Measurements from ENCODE around the gene CACNG4. TPM values are rescaled to one million over a fixed set of nuclear protein-coding genes. Genes with fewer than 3 reads are reported as not detected.

Gene CACNG4
- total and polyA plus RNA-seq, 9 of the 15 experiments (the other 6 are each of a cell fraction or from before 2014, with no cell fraction given), result 0.07 TPM; not detected in 8

DNA sequence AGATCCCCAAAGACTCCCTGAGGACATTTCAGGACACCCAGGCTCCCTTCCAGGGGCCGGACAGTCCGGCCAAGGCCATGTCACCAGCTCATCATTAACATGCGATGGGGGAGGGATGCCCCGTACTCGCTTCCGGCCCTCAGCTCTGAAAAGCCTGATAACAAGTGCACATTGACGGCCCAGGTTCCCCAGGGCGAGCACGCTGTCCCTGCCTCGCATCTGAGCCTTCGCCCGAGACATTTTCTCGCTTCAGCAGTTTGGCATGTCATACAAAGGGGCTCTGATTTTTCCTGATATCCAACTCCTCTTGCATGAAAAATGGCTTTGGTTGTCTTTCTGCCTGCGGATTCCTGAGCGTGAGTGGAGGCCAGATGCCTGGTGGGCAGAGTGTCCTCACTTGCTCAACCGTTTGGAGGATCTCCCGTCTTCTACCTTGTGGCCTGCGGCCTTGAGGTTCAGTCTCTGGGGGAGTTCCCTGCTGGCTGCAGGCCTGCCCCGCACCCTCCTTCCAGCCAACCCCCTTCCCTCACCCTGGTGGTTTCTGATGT, 14.1 kb downstream of the CACNG4 start:
- peak in 2 of 4 experiments; percentile 25 to 31 for DNase-seq (ENCODE audit: extremely low read depth in 1 of 4, low spot score in 3 of 4)
- peak; percentile 35 for FAIRE-seq
- H3K4me1 ChIP-seq (replicated peaks in 1 of 2; ENCODE audit: control insufficient read depth in 2 of 2, insufficient read depth in 2 of 2, low read length in 2 of 2), result no peaks in the 10 kb centered on the region; a peak in 1 of 5 replicates
- no peak overlapping the region for H3K27ac ChIP-seq (ENCODE audit: extremely low read depth, low read depth, low read length)
- no peak overlapping the region for H3K4me3 ChIP-seq
- no TSS peak for BruUV-seq (replicated peaks)
- no peaks in the 10 kb centered on the region for H3K9me1 ChIP-seq (ENCODE audit: control insufficient read depth, insufficient read depth, low read length)
- H2AFZ ChIP-seq (ENCODE audit: low read depth, low read length), result no peak overlapping the region
- H3K4me2 ChIP-seq (ENCODE audit: insufficient read depth, low read length), result peak overlapping the region; percentile 12; the same call in 1 of the 2 replicates
- H3K79me2 ChIP-seq (ENCODE audit: control insufficient read depth, insufficient read depth, low read length), result no peaks in the 10 kb centered on the region
- peaks cover 10 to 56% of the 10 kb centered on the region in 2 experiments; a peak in 4 of 5 replicates for H3K27me3 ChIP-seq (ENCODE audit: control insufficient read depth in 2 of 2, insufficient read depth in 2 of 2, low read length in 2 of 2)
- no peaks in the 10 kb centered on the region for H3K36me3 ChIP-seq (ENCODE audit: control insufficient read depth, insufficient read depth, low read length)
- 1% methylated on average over 18 of the region's 19 CpGs for WGBS (ENCODE audit: insufficient coverage, low coverage, missing lambda C conversion rate)
- H3K9me3 ChIP-seq (replicated peaks; ENCODE audit: control insufficient read depth, insufficient read depth, low read depth, low read length), result no peaks in the 10 kb centered on the region
- H3K9ac ChIP-seq (ENCODE audit: insufficient read depth in 1 of 2, low read depth in 2 of 2, low read length in 2 of 2), result no peak overlapping the region
- CTCF ChIA-PET (ENCODE audit: low intra/inter-chr PET ratio), result no interaction called here
- ATAC-seq, result peak; percentile 65
- intact Hi-C loops (cut with micrococcal nuclease), result no loop called here
- POLR2A ChIA-PET, result interaction anchor here (0.6 to 0.7 kb wide), 2 partner anchors 26 to 312 kb away, joined by 3 to 4 read pairs; no protein-coding TSS in a partner anchor
- in situ Hi-C loops (cut with MboI), result no loop called here
- H4K20me1 ChIP-seq (replicated peaks; ENCODE audit: control insufficient read depth, insufficient read depth, low read length), result 0 out of 2 replicates have a peak, but pooled peaks cover 7% of the 10 kb centered on the region
- TF ChIP-seq NR2C2 (CRISPR knock-in tag; IDR thresholded peaks at IDR 0.05), result no peak
- peak; percentile 50 for TF ChIP-seq NR2C2 (tag; IDR thresholded peaks at IDR 0.05)
- TF ChIP-seq RCOR1 (IDR thresholded peaks at IDR 0.05; ENCODE audit: borderline replicate concordance in 1 of 2, low read depth in 2 of 2, low read length in 2 of 2), result peak in 1 of 2 experiments; percentile 44; a peak in 1 of 4 replicates
- TF ChIP-seq PKNOX1 (IDR thresholded peaks at IDR 0.05), result peak; percentile 47
- TF ChIP-seq VEZF1 (CRISPR knock-in tag; IDR thresholded peaks at IDR 0.05), result peak; percentile 28; the same call in 1 of the 2 replicates
- TF ChIP-seq MGA (IDR thresholded peaks at IDR 0.05), result peak; percentile 27; the same call in 1 of the 2 replicates
- peak; percentile 38; the same call in 1 of the 2 replicates for TF ChIP-seq CXXC5 (CRISPR knock-in tag; IDR thresholded peaks at IDR 0.05)

Data from K562 (cell line).